Activated CD4-positive, alpha-beta T cell treated with anti-CD3 and anti-CD28 coated beads for 36 hours (primary cell): ENCODE measurements around the gene FDX2. TPM values are rescaled to one million over a fixed set of nuclear protein-coding genes. Genes with fewer than 3 reads are reported as not detected.
"Not testable (repeated sequence)": the region's sequence is repeated elsewhere in the genome, so short reads cannot be mapped to it uniquely, and the experiment has no call there.

ENCODE experiments used
- ATAC-seq: fragments of 200-7000 bp; cut with Tn5 transposase; one replicate; pipeline ENCODE4 v1.10.0; 2021; ENCODE audit warnings: mild to moderate bottlenecking, moderate library complexity
- CTCF ChIA-PET: fragments of 350-600 bp; sonication (Branson Sonifier 250); formaldehyde crosslinking; loops from one replicate; lab custom pipeline; 2021; ENCODE audit warnings: antibody characterized with exemption; lab: Charles Lee
- POLR2A ChIA-PET: fragments of 350-600 bp; sonication (Branson Sonifier 250); formaldehyde crosslinking; loops from one replicate; lab custom pipeline; 2021; ENCODE audit warnings: antibody characterized with exemption, inconsistent platforms; lab: Charles Lee
- DNase-seq: peaks from one replicate; pipeline ENCODE4 v3.0.0-alpha.2; 2020
- H3K27ac Mint-ChIP-seq: one replicate; pipeline ENCODE4 v1.8.0; 2021; ENCODE audit warnings: mixed read lengths
- H3K27me3 Mint-ChIP-seq: one replicate; pipeline ENCODE4 v1.8.0; 2021; ENCODE audit warnings: mixed read lengths
- H3K36me3 Mint-ChIP-seq: one replicate; pipeline ENCODE4 v1.8.0; 2021; ENCODE audit warnings: low read depth, mixed read lengths
- H3K4me1 Mint-ChIP-seq: one replicate; pipeline ENCODE4 v1.8.0; 2021; ENCODE audit warnings: mixed read lengths
- H3K4me3 Mint-ChIP-seq: one replicate; pipeline ENCODE4 v1.8.0; 2021; ENCODE audit warnings: mild to moderate bottlenecking, moderate library complexity, mixed read lengths
- H3K9me3 Mint-ChIP-seq: one replicate; pipeline ENCODE4 v1.8.0; 2021; ENCODE audit warnings: low read depth, mixed read lengths
- intact Hi-C, 2 experiments: fragments of 100-400 bp; cut with DNase I in 1 of 2; cut with micrococcal nuclease in 1 of 2; formaldehyde crosslinking; loops; one replicate each; pipeline versions ENCODE4 v1.14.2 to v1.15.1; 2022 to 2024; cut with DNase I, micrococcal nuclease
- total RNA-seq, 2 experiments: library from RNA; stranded (reverse); gene quantifications; one replicate each; pipeline ENCODE4 v1.2.3, GENCODE V29; 2021

FDX2 gene
- total RNA-seq, 2 experiments from 2014 or later, result 11.7 to 13.3 TPM

- H3K27ac Mint-ChIP-seq, result no peak overlapping the region
- peaks cover 8% of the 10 kb centered on the region for H3K36me3 Mint-ChIP-seq
- H3K9me3 Mint-ChIP-seq, result no peaks in the 10 kb centered on the region
- peaks cover 20% of the 10 kb centered on the region for H3K4me1 Mint-ChIP-seq
- ChIA-PET CTCF (interaction anchor here (0.6 to 1.5 kb wide), 4 partner anchors 13 to 940 kb away, joined by 3 to 4 read pairs (median 4); no protein-coding TSS in a partner anchor), POLR2A (no interaction called here)
- H3K4me3 Mint-ChIP-seq, result no peak overlapping the region
- intact Hi-C loops, result no loop called here
- no peak for ATAC-seq
- no peak for DNase-seq
- no peaks in the 10 kb centered on the region for H3K27me3 Mint-ChIP-seq
Observed at GRCh38 chr19:10343495-10343894, 27.7 kb upstream of the FDX2 start.

GRCh38 chr19:10339977-10340376, 24.2 kb upstream of the FDX2 start:
- intact Hi-C loops, result loop anchor here in 1 of 2 experiments (2.0 kb wide), 1 partner anchor 69 kb away; the partner anchor contains the start of gene ICAM1
- ATAC-seq (no peak), DNase-seq (no peak)
- peak overlapping the region; percentile 95 for H3K4me3 Mint-ChIP-seq
- ChIA-PET CTCF (interaction anchor here (0.8 kb wide), 1 partner anchor 81 kb away, joined by 3 read pairs; no protein-coding TSS in a partner anchor), POLR2A (interaction anchor here (0.6 kb wide), 1 partner anchor 738 kb away, joined by 3 read pairs; no protein-coding TSS in a partner anchor)
- H3K27me3 Mint-ChIP-seq, result no peaks in the 10 kb centered on the region
- H3K4me1 Mint-ChIP-seq, result peaks cover 28% of the 10 kb centered on the region
- no peaks in the 10 kb centered on the region for H3K9me3 Mint-ChIP-seq
- H3K36me3 Mint-ChIP-seq, result peaks cover 12% of the 10 kb centered on the region
- H3K27ac Mint-ChIP-seq, result peak overlapping the region; percentile 97

- no peaks in the 10 kb centered on the region for H3K27me3 Mint-ChIP-seq
- intact Hi-C loops, result loop anchor here in 1 of 2 experiments (2.0 kb wide), 1 partner anchor 69 kb away; the partner anchor contains the start of gene ICAM1
- ChIA-PET CTCF (interaction anchor here (0.8 kb wide), 1 partner anchor 81 kb away, joined by 3 read pairs; no protein-coding TSS in a partner anchor), POLR2A (no interaction called here)
- H3K36me3 Mint-ChIP-seq, result peaks cover 15% of the 10 kb centered on the region
- peak within 1 kb of the TSS; percentile 97 for H3K27ac Mint-ChIP-seq
- peaks cover 28% of the 10 kb centered on the region for H3K4me1 Mint-ChIP-seq
- peak within 1 kb of the TSS; percentile 95 for H3K4me3 Mint-ChIP-seq
- DNase-seq (peak; percentile 86), ATAC-seq (peak; percentile 94)
- no peaks in the 10 kb centered on the region for H3K9me3 Mint-ChIP-seq
Observed at GRCh38 chr19:10339380-10339960, 23.7 kb upstream of the FDX2 start, which contains the start of gene ICAM3. TSS of gene ICAM3 (minus strand) at chr19:10339624. CDS start at chr19:10339614, 10 bp downstream.

DNA sequence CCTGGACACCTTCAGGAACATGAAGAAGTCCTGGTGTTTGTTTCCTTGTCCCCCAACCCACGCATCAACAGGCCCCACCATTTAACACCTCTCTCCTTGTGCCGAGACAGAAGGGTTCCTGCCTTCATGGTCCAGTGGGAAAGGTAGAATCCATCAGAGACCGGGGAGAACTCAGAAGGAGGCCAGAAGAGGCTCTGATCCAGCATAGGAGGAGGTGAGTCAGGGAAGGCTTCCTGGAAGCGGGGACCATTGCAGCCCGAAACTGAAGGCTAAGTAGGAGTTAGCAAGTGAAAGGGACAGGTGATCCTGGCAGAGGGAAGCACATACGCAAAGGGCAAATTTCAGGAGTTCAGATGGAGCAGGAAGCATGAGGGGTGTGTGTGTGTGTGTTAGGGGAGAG, 23.1 kb upstream of the FDX2 start:
- H3K27me3 Mint-ChIP-seq, result no peaks in the 10 kb centered on the region
- CTCF ChIA-PET, result interaction anchor here (0.6 kb wide), 1 partner anchor 83 kb away, joined by 3 read pairs; no protein-coding TSS in a partner anchor
- peak; percentile 50 for ATAC-seq
- peak; percentile 40 for DNase-seq
- peak overlapping the region; percentile 97 for H3K27ac Mint-ChIP-seq
- H3K4me1 Mint-ChIP-seq, result peaks cover 31% of the 10 kb centered on the region
- intact Hi-C loops, result loop anchor here in 1 of 2 experiments (2.0 kb wide), 1 partner anchor 68 kb away; the partner anchor contains the start of gene ICAM1
- no peaks in the 10 kb centered on the region for H3K9me3 Mint-ChIP-seq
- POLR2A ChIA-PET, result no interaction called here
- H3K4me3 Mint-ChIP-seq, result peak overlapping the region; percentile 95
- peaks cover 18% of the 10 kb centered on the region for H3K36me3 Mint-ChIP-seq

GRCh38 chr19:10336725-10337124, 20.9 kb upstream of the FDX2 start:
- CTCF ChIA-PET, result interaction anchor here (0.8 kb wide), 1 partner anchor 221 kb away, joined by 3 read pairs; no protein-coding TSS in a partner anchor
- ATAC-seq, H3K4me3 Mint-ChIP-seq, H3K27me3 Mint-ChIP-seq, POLR2A ChIA-PET, intact Hi-C loops, DNase-seq, H3K9me3 Mint-ChIP-seq, H3K27ac Mint-ChIP-seq: not testable (repeated sequence)
- Mint-ChIP-seq H3K36me3 (peaks cover 34% of the 10 kb centered on the region), H3K4me1 (peaks cover 47% of the 10 kb centered on the region)

GRCh38 chr19:10335352-10335985, 19.7 kb upstream of the FDX2 start:
- peaks cover 37% of the 10 kb centered on the region for H3K36me3 Mint-ChIP-seq
- no peak overlapping the region for H3K27ac Mint-ChIP-seq
- ChIA-PET POLR2A (no interaction called here), CTCF (no interaction called here)
- H3K4me3 Mint-ChIP-seq, result no peak overlapping the region
- intact Hi-C loops, result no loop called here
- no peak for DNase-seq
- H3K4me1 Mint-ChIP-seq, result peaks cover 44% of the 10 kb centered on the region
- ATAC-seq, result no peak
- no peaks in the 10 kb centered on the region for H3K27me3 Mint-ChIP-seq
- no peaks in the 10 kb centered on the region for H3K9me3 Mint-ChIP-seq

GRCh38 chr19:10334588-10335351, 19.0 kb upstream of the FDX2 start:
- intact Hi-C loops, result loop anchor here (5.0 kb wide), 3 partner anchors 77 to 1822 kb away; partner anchors contain the start of genes CDKN2D (in 1 of the 2), KRI1 (in 1 of the 2) and ZNF414 (in 1 of the 2)
- ATAC-seq, result no peak
- H3K4me3 Mint-ChIP-seq, result peak overlapping the region; percentile 10
- H3K36me3 Mint-ChIP-seq, result peaks cover 44% of the 10 kb centered on the region
- DNase-seq, result peak; percentile 77
- no peak overlapping the region for H3K27ac Mint-ChIP-seq
- ChIA-PET POLR2A (interaction anchor here (0.6 to 3.2 kb wide), 3 partner anchors 64 to 504 kb away, joined by 3 to 11 read pairs (median 3); partner anchors contain the start of gene ICAM1), CTCF (interaction anchor here (0.7 to 2.1 kb wide), 3 partner anchors 54 to 127 kb away, joined by 3 to 9 read pairs (median 7); partner anchors contain the start of gene ICAM1)
- H3K27me3 Mint-ChIP-seq, result no peaks in the 10 kb centered on the region
- no peaks in the 10 kb centered on the region for H3K9me3 Mint-ChIP-seq
- H3K4me1 Mint-ChIP-seq, result peaks cover 41% of the 10 kb centered on the region

- CTCF ChIA-PET, result interaction anchor here (0.6 to 2.1 kb wide), 8 partner anchors 29 to 238 kb away, joined by 3 to 9 read pairs (median 3); partner anchors contain the start of gene ICAM1
- Mint-ChIP-seq H3K4me1 (peaks cover 33% of the 10 kb centered on the region), H3K9me3 (no peaks in the 10 kb centered on the region), H3K36me3 (peaks cover 45% of the 10 kb centered on the region), H3K27ac (peak overlapping the region; percentile 96), H3K4me3 (peak overlapping the region; percentile 97), H3K27me3 (no peaks in the 10 kb centered on the region)
- DNase-seq, result no peak
- POLR2A ChIA-PET, result interaction anchor here (0.6 to 3.2 kb wide), 5 partner anchors 15 to 505 kb away, joined by 3 to 11 read pairs (median 4); partner anchors contain the start of gene ICAM1
- intact Hi-C loops, result loop anchor here (1.0 to 5.0 kb wide), 21 partner anchors 19 to 1822 kb away; partner anchors contain the start of genes CDKN2D (in 2 of the 2), TYK2 (in 2 of the 2), ATG4D (in 1 of the 2) and CDC37 (in 1 of the 2)
- ATAC-seq, result peak; percentile 0
Observed at GRCh38 chr19:10333758-10334587, 18.2 kb upstream of the FDX2 start.

DNA sequence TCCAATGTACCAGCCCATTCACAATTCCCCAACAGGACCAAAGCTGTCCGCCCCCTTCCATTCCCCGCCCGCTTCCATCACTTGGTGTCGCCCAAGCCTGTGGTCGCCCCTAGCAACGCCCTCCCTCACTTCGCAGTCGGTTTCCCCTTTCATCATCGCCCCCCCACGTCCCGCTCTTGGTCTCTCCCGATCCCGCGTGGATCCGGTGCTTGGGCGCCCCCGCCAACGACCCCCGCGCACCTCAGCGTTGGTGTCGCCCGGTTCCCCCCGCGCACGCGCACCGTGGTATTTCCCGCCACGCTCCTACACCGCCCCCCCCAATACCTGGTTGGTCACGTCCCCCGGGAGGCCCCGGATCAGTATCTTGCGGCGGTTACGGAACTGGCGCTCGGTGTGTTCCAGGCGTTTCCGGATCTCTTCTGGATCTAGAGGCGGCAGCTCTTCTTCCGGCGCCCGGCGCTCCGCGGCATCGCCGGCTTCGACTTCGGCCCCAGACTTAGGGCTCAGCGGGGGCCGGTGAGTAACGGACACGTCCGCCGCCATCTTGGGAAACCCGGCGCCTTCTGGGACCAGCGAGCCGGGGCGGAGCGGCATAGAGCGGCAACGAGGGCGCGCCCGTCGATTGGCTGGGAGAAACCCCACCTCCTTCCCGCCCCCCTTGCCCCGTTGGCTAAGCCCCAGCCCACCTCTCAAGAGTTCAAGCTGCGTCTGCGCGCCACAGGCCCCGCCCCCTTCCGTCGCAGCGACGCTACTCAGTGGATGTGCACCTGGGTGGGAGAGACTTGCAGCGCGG, 17.3 kb upstream of the FDX2 start, which contains the start of gene RAVER1:
TSS of gene RAVER1 (minus strand) at position 565 of the 793 bp plus-strand sequence. CDS start at position 543, 22 bp downstream.
- peak; percentile 97 for ATAC-seq
- H3K36me3 Mint-ChIP-seq, result peaks cover 41% of the 10 kb centered on the region
- intact Hi-C loops, result loop anchor here (1.0 to 5.0 kb wide), 21 partner anchors 18 to 1821 kb away; partner anchors contain the start of genes CDKN2D (in 2 of the 2), TYK2 (in 2 of the 2), ATG4D (in 1 of the 2) and CDC37 (in 1 of the 2)
- ChIA-PET CTCF (interaction anchor here (0.5 to 2.1 kb wide), 5 partner anchors 56 to 160 kb away, joined by 3 to 9 read pairs (median 3); partner anchors contain the start of gene ICAM1), POLR2A (interaction anchor here (1.0 to 3.2 kb wide), 2 partner anchors 14 to 62 kb away, joined by 5 to 11 read pairs; partner anchors contain the start of gene ICAM1)
- peak; percentile 99 for DNase-seq
- H3K4me3 Mint-ChIP-seq, result peak within 1 kb of the TSS; percentile 97
- peaks cover 25% of the 10 kb centered on the region for H3K4me1 Mint-ChIP-seq
- H3K27ac Mint-ChIP-seq, result peak within 1 kb of the TSS; percentile 96
- H3K9me3 Mint-ChIP-seq, result no peaks in the 10 kb centered on the region
- no peaks in the 10 kb centered on the region for H3K27me3 Mint-ChIP-seq
